ENCODE measurements around the gene GPC5.

The GPC5 gene

GRCh38 chr13:91593456-91593855 lies 195.0 kb downstream of the GPC5 start:
- no peak for DNase-seq (ENCODE audit: low read depth)

- peak; percentile 18 for DNase-seq (ENCODE audit: low read depth)
Observed at GRCh38 chr13:91594061-91594460, 195.6 kb downstream of the GPC5 start.

DNA sequence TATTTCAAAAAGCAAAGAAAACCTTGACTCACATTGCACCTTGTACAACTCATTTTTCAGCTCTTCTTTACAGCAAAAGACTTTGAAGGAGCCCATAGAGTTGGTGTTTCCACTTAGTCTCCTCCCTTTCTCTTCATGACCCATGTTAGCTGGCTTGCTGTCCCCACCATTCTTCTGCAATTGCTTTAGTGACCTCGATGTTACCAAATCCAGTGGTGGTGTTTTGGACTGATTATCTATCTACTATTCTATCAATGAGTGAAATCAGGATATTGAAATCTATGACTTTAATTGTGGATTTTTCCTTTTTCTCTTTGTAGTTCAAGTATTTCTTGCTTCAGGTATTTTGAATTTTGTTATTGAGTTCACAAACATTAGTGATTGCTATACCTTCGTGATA lies 197.3 kb downstream of the GPC5 start:
- no peak for DNase-seq (ENCODE audit: low read depth)

- no peak for DNase-seq (ENCODE audit: low read depth)
Observed at GRCh38 chr13:91596842-91597241, 198.4 kb downstream of the GPC5 start.

DNA sequence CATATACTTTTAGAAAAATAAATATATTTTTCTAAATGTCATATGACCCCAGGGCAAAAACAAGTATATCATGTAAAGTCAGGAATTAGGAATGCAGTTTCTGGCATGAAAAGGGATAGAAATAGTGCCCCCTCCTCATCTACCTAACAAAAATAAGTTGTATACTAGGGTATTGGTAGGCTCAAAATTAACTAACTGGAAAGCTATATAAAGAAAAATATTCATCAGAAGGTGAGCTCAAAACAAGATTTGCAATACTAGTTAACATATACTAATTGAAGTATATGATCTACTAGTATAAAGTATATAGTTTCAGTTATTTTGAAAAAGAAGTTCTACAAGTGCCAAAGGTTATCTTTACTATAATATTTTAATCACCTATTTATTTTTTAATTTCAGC lies 200.2 kb downstream of the GPC5 start:
- DNase-seq (ENCODE audit: low read depth): no peak

DNA sequence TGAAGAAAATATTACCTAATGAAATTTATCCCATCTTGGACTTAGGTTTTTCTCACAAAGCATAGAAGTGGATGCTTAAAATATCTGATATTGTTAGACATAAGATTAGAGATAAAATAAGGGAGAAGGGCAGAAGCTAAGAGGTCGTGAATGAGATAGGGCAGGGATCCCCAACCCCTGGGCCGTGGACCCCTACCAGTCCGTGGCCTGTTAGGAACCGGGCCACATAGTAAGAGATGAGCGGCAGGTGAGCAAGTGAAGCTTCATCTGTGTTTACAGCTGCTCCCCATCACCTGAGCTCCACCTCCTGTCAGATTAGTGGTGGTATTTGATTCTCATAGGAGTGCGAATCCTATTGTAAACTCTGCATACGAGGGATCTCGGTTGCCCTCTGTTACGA lies 202.9 kb downstream of the GPC5 start:
- DNase-seq (ENCODE audit: low read depth): no peak

DNA sequence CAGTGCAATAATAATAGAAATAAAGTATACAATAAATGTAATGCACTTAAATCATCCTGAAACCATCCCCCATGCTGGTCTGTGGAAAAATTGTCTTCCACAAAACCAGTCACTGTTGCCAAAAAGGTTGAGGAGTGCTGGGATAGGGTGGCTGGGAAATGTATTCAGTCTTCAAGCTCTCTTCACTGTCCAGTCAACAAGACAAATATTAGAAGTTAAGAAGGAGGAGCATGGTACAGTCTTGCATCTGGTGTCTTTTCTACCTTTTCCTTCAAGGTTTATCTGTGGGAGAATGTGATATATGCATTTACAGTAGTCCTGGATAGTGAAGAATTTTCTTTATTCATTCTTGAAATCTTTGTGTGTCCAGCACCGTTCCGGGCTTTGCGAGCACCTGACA lies 203.4 kb downstream of the GPC5 start:
- no peak for DNase-seq (ENCODE audit: low read depth)

DNA sequence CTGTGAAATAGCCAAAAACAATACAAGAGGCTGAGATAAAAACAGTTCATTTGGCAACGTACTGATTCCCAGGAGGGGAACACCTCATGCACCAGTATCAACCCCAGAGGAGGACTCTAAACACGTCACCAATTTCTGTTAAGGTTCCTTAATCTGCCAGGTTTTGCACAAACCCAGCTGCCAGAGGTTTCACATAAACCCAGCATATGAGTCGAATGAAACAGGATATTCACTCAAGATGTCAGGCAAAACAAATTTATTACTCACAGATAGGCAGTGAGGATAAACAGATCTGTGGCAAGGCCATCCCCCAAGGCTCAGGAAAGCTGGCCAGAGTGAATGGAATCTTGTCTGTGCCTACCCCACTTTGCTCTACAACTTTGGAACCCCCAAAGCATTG lies 210.9 kb downstream of the GPC5 start:
- DNase-seq (ENCODE audit: low read depth): peak; percentile 5

- DNase-seq (ENCODE audit: low read depth): no peak
Observed at GRCh38 chr13:91618315-91618714, 219.9 kb downstream of the GPC5 start.

DNA sequence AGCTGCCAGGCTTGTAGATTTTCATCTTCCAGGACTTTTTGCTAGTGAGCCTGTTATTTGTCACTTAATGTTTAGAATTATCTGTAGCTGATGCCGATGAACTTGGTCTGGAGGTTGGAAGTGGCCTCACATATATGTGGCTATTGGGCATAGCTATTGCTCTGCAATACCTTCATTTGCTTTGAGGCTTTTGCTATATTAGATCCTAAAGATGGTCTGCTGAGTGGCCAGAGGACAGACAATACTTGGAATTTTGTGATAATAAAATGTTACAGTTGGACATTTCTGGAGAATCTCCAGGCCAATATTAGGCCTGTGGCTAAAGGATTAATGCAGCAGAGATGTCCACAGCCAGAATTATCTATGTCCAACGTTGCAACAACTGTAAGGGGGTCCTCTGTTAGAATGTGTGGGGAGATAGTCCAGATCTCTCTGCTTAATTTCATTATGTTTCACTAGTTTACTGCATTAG lies 222.3 kb downstream of the GPC5 start:
- DNase-seq (ENCODE audit: low read depth): no peak

- no peak for DNase-seq (ENCODE audit: low read depth)
Observed at GRCh38 chr13:91621161-91621560, 222.7 kb downstream of the GPC5 start.

- DNase-seq (ENCODE audit: low read depth): no peak
Observed at GRCh38 chr13:91621963-91622362, 223.5 kb downstream of the GPC5 start.

DNA sequence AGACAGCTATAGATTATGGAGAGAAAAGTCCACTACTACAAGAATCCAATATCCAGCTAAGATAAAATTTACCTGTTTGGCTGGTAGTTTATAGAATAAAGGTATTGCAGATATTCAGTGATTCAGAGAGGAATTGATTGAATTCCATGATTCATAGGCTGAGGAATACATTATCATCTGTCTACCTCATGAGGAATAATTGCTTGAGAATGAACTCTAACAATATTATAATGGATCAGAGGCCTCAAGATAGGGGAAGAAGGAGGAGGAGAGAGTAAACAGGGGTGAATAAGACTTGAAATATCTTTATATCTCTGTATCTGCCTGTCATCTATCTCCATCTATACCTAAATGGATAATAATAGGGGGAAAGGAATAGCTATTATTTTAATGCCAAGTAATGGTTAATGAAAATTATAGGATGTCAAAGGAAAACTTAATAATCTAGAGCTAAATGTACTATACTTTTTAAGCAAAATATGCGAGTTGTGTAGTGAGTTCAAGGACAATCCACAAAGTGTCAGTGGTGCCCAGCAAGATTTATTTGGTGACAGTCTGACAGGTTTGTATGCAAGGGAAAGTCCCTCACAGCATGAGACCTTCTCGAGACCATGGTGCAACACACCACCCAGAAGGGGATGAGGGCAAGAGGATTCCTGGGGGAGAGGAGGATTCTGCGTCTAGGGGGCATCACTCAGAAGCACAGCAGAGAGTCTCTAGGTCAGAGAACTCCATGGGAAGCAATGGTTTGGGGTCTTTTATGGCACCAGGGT lies 224.5 kb downstream of the GPC5 start:
- no peak for DNase-seq (ENCODE audit: low read depth)

DNA sequence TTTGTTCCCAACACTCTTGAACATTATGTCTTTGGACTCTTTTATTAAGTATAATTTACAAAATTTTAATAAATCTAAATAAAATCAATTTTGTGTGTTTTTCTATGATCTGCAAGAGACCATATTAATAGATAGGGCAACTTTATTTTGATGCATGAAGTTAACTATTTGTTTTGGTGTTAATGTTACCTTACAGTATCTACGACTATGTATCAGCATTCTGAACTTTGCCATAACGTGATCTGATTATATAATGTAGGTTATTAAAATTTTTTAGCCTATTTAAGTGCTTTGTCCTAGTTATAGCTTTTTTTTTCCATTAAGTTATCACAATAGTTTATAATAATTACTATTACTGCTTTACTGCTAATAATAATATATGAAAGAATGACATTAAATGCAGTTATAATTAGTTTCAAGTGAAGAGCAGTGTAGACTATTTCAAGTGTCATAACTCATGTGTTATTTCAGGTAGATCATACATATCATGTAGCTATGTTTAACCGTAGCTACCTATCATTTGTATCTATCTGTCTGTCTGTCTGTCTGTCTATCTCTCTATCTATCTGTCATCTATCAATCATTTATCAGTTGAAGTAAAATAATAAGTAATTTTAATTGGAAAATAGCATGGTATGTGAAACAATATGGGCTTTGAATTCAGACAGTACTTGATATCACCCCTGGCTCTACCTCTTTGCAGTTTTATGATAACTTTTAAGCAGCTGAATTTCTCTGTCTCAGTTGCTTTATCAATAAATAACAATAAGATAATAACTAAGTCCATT lies 229.7 kb downstream of the GPC5 start:
- DNase-seq (ENCODE audit: low read depth): no peak

DNA sequence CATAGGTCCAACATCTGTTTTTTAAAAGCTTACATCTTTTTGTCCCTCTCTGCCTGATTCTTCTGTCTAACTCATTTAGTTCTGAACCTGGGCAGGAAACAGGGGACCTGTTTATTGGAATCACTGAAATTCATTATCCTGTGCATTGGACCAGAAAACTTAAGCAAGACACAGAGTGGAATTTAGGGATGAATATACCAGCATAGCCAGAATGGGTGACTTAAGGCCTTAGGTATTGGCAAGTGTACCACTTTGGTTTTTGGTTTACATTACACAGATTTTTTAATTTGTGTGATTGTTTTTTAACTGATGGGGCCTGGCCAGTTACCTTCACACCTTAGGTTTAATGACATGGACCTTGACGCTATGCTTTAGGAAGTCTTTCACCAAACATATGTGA lies 232.5 kb downstream of the GPC5 start:
- DNase-seq (ENCODE audit: low read depth): no peak

DNA sequence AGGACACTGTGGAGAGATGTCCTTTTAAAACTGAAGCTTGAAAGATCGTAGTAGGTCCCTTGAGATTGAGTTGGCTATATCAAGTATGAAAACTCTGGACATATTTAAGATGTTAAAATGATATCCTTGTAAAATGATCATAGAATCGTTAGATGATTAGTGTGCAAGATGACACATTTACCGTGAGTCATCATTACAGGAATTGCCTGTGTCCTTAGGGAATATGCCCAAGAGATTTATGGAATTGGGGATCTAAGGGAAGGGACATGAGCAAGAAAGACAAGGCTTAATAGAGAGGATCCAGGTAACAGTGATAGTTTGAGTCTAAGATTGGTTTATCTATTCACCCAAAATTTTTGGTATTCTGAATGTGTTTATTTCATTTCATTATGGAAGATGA lies 233.7 kb downstream of the GPC5 start:
- no peak for DNase-seq (ENCODE audit: low read depth)

GRCh38 chr13:91639330-91639729 lies 240.9 kb downstream of the GPC5 start:
- no peak for DNase-seq (ENCODE audit: low read depth)

- DNase-seq (ENCODE audit: low read depth): no peak
Observed at GRCh38 chr13:91643394-91643793, 245.0 kb downstream of the GPC5 start.

DNA sequence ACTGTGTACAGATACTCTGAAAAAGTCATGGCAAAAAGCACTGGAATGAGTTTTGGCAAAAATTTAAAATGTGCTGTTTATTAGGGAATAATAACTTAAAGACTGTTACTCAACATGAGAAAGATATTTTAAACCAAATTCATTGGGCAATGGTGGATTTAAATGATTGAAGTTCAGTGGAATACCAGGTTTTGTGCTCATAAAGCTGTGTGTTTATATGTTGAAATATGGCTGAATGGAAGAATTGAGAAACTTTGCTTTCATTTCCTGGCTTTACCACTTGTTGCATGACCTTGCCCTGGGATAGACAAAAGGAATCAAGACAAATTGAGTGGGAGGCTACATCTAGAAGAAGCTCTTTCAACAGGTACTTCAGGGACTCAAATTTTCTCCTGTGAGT lies 246.4 kb downstream of the GPC5 start:
- no peak for DNase-seq (ENCODE audit: low read depth)

DNA sequence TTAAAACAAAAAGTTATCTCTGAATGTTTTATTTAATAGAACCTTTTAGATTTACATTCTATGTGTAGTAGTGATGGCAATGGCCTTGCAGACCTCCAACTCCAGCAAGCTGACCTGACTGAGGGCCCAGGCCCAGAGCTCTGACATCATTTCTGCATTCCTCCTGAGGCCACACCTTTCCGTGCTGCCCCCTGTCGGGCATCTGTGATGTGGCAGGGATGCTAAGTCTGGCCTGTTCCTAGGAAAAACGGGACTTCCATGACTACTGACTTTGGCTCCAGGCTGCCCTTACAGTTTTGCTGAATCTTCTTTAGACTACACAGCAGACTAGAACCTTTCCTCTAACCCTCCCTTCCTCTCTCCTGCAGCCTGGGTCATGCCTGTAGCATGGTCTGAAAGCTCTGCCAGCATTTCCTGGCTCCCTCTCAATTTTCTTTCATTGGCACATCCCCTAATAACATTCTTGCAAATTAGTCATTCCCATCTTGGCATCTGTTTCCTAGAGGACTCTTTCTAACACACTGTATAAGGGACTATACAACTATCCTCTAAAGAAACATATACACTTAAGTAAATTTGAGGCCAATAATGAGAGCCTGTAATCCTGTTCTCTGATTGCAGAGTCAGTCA lies 249.1 kb downstream of the GPC5 start:
- no peak for DNase-seq (ENCODE audit: low read depth)

GRCh38 chr13:91648012-91648411 lies 249.6 kb downstream of the GPC5 start:
- no peak for DNase-seq (ENCODE audit: low read depth)

DNA sequence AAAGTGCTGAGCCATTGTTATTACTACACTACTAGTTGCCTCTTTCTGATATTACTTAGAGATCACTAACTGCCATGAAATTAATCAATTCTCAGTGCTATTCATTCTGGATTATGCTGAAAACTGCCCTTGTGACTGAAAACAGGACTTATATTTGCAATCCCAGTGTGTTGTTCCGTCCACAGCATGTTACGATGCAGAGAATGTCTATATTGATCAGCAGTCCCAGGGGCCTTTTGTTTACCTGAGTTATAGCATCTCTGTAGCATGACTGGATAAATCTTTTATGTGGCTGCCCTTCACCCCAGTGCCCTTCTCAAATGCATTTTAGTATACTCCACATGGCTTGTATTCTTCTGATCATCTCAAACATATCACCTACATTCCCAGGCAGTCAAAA lies 251.0 kb downstream of the GPC5 start:
- no peak for DNase-seq (ENCODE audit: low read depth)
